CD4-positive, alpha-beta T cell treated with Interleukin-21 for 1 hour (primary cell): ENCODE measurements around the gene IGSF8.
"Not testable (repeated sequence)": the region's sequence is repeated elsewhere in the genome, so short reads cannot be mapped to it uniquely, and the experiment has no call there.

Experiments used
- DNase-seq: peaks from one replicate; pipeline ENCODE4 v3.0.0-alpha.2; 2020

Gene IGSF8

GRCh38 chr1:160127381-160127780 lies 29.0 kb upstream of the IGSF8 start:
- DNase-seq = no peak

- not testable (repeated sequence) for DNase-seq
Measured at GRCh38 chr1:160126342-160126741, 27.9 kb upstream of the IGSF8 start.

- DNase-seq = no peak
Measured at GRCh38 chr1:160125746-160126145, 27.3 kb upstream of the IGSF8 start.

GRCh38 chr1:160124705-160125478 lies 26.5 kb upstream of the IGSF8 start:
- no peak for DNase-seq

GRCh38 chr1:160123726-160124125 lies 25.3 kb upstream of the IGSF8 start:
- DNase-seq = no peak

- DNase-seq = no peak
Measured at GRCh38 chr1:160122978-160123495, 24.6 kb upstream of the IGSF8 start.

- DNase-seq = no peak
Measured at GRCh38 chr1:160121388-160121787, 23.0 kb upstream of the IGSF8 start.

- DNase-seq = no peak
Measured at GRCh38 chr1:160120797-160121196, 22.4 kb upstream of the IGSF8 start.

- no peak for DNase-seq
Measured at GRCh38 chr1:160118928-160119327, 20.5 kb upstream of the IGSF8 start.

- DNase-seq = no peak
Measured at GRCh38 chr1:160117709-160118183, 19.3 kb upstream of the IGSF8 start.

- no peak for DNase-seq
Measured at GRCh38 chr1:160117300-160117699, 18.9 kb upstream of the IGSF8 start.

GRCh38 chr1:160116283-160117147 lies 18.1 kb upstream of the IGSF8 start:
- DNase-seq = no peak

GRCh38 chr1:160115545-160116282 lies 17.3 kb upstream of the IGSF8 start, which contains the start of gene ATP1A2:
TSS of gene ATP1A2 (plus strand) at chr1:160115759. CDS start at chr1:160115862, 103 bp downstream.
- DNase-seq = no peak

GRCh38 chr1:160114085-160114484 lies 15.7 kb upstream of the IGSF8 start:
- no peak for DNase-seq

- DNase-seq = no peak
Measured at GRCh38 chr1:160113407-160113806, 15.0 kb upstream of the IGSF8 start.

GRCh38 chr1:160112357-160112756 lies 13.9 kb upstream of the IGSF8 start:
- DNase-seq = no peak

GRCh38 chr1:160111462-160111861 lies 13.0 kb upstream of the IGSF8 start:
- not testable (repeated sequence) for DNase-seq

GRCh38 chr1:160109686-160110085 lies 11.3 kb upstream of the IGSF8 start:
- no peak for DNase-seq

GRCh38 chr1:160108888-160109662 lies 10.7 kb upstream of the IGSF8 start:
- DNase-seq = peak; percentile 47

- DNase-seq = no peak
Measured at GRCh38 chr1:160107512-160107911, 9.1 kb upstream of the IGSF8 start.

- DNase-seq = no peak
Measured at GRCh38 chr1:160105155-160105554, 6.7 kb upstream of the IGSF8 start.

GRCh38 chr1:160104486-160104885 lies 6.1 kb upstream of the IGSF8 start:
- peak; percentile 10 for DNase-seq
